HEK293 (cell line): ENCODE data around the gene DENND11.

ENCODE experiments used
- RBAK ChIP-seq: fragments of 450-650 bp; formaldehyde crosslinking; IDR thresholded peaks from 2 replicates; pipeline ENCODE4 v1.5.1; 2016; ENCODE audit warnings: missing biosample characterization, missing genetic modification characterization
- TRIM28 ChIP-seq: IDR thresholded peaks from 2 replicates; pipeline ENCODE4 v1.6.1; 2011; ENCODE audit warnings: low read length, control low read depth, borderline replicate concordance
- ZNF560 ChIP-seq: fragments of 450-650 bp; formaldehyde crosslinking; IDR thresholded peaks from 2 replicates; pipeline ENCODE4 v1.5.1; 2017; ENCODE audit warnings: missing biosample characterization, missing genetic modification characterization, borderline replicate concordance
- ZNF629 ChIP-seq: fragments of 450-650 bp; formaldehyde crosslinking; IDR thresholded peaks from 2 replicates; pipeline ENCODE4 v1.5.1; 2017; ENCODE audit warnings: missing biosample characterization, missing genetic modification characterization
- TF ChIP-seq, protein P1 (sequence below): fragments of 450-650 bp; formaldehyde crosslinking; IDR thresholded peaks from 2 replicates; pipeline ENCODE4 v1.5.1; 2016; ENCODE audit warnings: missing biosample characterization, missing genetic modification characterization
- TF ChIP-seq, protein P2 (sequence below): fragments of 450-650 bp; formaldehyde crosslinking; IDR thresholded peaks from 2 replicates; pipeline ENCODE4 v1.5.1; 2016; ENCODE audit warnings: missing biosample characterization, missing genetic modification characterization
- TF ChIP-seq, protein P3 (sequence below): fragments of 450-650 bp; formaldehyde crosslinking; IDR thresholded peaks from 2 replicates; pipeline ENCODE4 v1.5.1; 2016; ENCODE audit warnings: missing biosample characterization, missing genetic modification characterization

DNA sequence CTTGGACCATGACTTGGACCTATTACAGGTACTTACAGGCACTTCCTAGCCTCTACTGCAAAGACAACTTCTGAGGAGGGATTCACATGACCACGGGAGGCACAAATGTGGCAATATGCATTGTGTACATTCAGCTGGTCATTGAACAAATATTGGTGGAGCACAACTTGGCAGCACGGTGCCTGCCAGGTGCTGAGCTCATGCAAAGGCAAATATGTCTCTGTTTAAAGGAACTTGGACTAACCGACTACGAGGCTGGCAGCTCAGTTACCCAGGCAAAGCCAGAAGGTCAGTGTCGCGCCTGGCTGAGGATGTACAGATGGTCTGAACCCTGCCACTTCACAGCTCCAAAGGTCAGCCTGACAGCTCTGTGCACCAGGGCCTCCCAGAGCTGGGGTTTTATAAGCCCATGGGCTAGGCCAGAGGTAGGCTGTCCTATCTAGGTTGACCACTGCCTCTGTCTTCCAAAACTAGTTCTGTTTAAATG is 6.1 kb downstream of the DENND11 start:
- TF ChIP-seq, protein P1, sequence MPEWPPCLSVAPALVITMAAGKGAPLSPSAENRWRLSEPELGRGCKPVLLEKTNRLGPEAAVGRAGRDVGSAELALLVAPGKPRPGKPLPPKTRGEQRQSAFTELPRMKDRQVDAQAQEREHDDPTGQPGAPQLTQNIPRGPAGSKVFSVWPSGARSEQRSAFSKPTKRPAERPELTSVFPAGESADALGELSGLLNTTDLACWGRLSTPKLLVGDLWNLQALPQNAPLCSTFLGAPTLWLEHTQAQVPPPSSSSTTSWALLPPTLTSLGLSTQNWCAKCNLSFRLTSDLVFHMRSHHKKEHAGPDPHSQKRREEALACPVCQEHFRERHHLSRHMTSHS (tag by site-specific recombination): no peak
- TF ChIP-seq, protein P2, sequence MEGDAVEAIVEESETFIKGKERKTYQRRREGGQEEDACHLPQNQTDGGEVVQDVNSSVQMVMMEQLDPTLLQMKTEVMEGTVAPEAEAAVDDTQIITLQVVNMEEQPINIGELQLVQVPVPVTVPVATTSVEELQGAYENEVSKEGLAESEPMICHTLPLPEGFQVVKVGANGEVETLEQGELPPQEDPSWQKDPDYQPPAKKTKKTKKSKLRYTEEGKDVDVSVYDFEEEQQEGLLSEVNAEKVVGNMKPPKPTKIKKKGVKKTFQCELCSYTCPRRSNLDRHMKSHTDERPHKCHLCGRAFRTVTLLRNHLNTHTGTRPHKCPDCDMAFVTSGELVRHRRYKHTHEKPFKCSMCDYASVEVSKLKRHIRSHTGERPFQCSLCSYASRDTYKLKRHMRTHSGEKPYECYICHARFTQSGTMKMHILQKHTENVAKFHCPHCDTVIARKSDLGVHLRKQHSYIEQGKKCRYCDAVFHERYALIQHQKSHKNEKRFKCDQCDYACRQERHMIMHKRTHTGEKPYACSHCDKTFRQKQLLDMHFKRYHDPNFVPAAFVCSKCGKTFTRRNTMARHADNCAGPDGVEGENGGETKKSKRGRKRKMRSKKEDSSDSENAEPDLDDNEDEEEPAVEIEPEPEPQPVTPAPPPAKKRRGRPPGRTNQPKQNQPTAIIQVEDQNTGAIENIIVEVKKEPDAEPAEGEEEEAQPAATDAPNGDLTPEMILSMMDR (tag by site-specific recombination): no peak
- TF ChIP-seq ZNF560 (tag by site-specific recombination) (no peak), RBAK (no peak), ZNF629 (tag by site-specific recombination) (no peak), TRIM28 (no peak)
- TF ChIP-seq, protein P3, sequence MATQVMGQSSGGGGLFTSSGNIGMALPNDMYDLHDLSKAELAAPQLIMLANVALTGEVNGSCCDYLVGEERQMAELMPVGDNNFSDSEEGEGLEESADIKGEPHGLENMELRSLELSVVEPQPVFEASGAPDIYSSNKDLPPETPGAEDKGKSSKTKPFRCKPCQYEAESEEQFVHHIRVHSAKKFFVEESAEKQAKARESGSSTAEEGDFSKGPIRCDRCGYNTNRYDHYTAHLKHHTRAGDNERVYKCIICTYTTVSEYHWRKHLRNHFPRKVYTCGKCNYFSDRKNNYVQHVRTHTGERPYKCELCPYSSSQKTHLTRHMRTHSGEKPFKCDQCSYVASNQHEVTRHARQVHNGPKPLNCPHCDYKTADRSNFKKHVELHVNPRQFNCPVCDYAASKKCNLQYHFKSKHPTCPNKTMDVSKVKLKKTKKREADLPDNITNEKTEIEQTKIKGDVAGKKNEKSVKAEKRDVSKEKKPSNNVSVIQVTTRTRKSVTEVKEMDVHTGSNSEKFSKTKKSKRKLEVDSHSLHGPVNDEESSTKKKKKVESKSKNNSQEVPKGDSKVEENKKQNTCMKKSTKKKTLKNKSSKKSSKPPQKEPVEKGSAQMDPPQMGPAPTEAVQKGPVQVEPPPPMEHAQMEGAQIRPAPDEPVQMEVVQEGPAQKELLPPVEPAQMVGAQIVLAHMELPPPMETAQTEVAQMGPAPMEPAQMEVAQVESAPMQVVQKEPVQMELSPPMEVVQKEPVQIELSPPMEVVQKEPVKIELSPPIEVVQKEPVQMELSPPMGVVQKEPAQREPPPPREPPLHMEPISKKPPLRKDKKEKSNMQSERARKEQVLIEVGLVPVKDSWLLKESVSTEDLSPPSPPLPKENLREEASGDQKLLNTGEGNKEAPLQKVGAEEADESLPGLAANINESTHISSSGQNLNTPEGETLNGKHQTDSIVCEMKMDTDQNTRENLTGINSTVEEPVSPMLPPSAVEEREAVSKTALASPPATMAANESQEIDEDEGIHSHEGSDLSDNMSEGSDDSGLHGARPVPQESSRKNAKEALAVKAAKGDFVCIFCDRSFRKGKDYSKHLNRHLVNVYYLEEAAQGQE (tag by site-specific recombination): no peak
